Spinal cord (tissue), 10 donors: Measurements from ENCODE around the gene NTHL1. TPM values are rescaled to one million over a fixed set of nuclear protein-coding genes. Genes with fewer than 3 reads are reported as not detected.

Experiments
- DNase-seq, 6 donors: peaks; one replicate each; pipeline versions ENCODE4 v3.0.0 to v3.0.0-alpha.2; 2013 to 2015; ENCODE audit warnings: low spot score in 6 of 6, low read depth in 4 of 6
- H3K27ac ChIP-seq: one replicate; pipeline ENCODE4 v1.5.1; 2013; ENCODE audit warnings: low read depth, low read length, control low read depth
- H3K27me3 ChIP-seq: one replicate; pipeline ENCODE4 v1.6.1; 2013; ENCODE audit warnings: low read length; ENCODE audit not compliant: control insufficient read depth, insufficient read depth
- H3K36me3 ChIP-seq: one replicate; pipeline ENCODE4 v1.6.1; 2013; ENCODE audit warnings: low read length; ENCODE audit not compliant: control insufficient read depth, insufficient read depth
- H3K4me1 ChIP-seq: one replicate; pipeline ENCODE4 v1.6.1; 2013; ENCODE audit warnings: low read length; ENCODE audit not compliant: control insufficient read depth, insufficient read depth
- H3K4me3 ChIP-seq: one replicate; pipeline ENCODE4 v1.5.1; 2013; ENCODE audit warnings: low read depth, low read length, control low read depth
- H3K9me3 ChIP-seq: one replicate; pipeline ENCODE4 v1.6.1; 2013; ENCODE audit warnings: low read length; ENCODE audit not compliant: control insufficient read depth, insufficient read depth
- WGBS: methylation state at CpG from one replicate; pipeline ENCODE4 v1.1.5; 2013; ENCODE audit warnings: missing lambda C conversion rate; ENCODE audit not compliant: insufficient coverage; 5-methylcytosine and 5-hydroxymethylcytosine counted together
- polyA plus RNA-seq, 2 donors: library from polyadenylated mRNA; unstranded; fragments of 120-200 nt; gene quantifications; one replicate each; pipeline ENCODE4 v1.2.1, GENCODE V29; 2013; ENCODE audit not compliant: insufficient read length in 2 of 2
- total RNA-seq, 2 donors: library from RNA; depleted of rRNA in 1 of 2; stranded (reverse); fragments of 120-200 nt in 1 of 2; fragments of >200 nt in 1 of 2; gene quantifications; one replicate each; pipeline versions ENCODE4 v1.2.3 to v1.2.4, GENCODE V29; 2013 to 2014
- donor health status: healthy.

NTHL1 gene
- total and polyA plus RNA-seq, 4 donors = 19.7 to 42.1 (median 37.2) TPM

DNA sequence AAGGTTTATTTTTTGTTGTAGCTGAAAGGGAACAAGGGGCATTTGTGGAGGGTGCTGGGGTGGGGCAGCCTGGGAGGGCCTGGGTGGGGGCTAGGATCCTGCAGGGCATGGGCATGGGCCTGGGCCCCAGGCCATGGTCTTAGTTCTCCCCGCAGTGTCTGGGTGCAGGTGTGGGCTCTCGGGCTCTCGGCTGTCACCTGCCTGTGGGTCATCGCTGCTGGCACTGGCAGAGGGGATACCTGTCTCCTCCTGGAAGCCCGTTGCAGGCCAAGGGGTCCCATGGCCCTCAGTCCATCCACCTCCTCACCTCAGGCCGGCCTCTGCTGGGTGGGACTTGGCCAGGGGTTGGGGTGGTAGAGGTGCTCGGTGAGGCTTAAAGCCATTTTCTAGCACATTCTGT is 30.5 kb upstream of the NTHL1 start:
- WGBS = 92% methylated on average over 4 of the region's 7 CpGs
- H3K4me3 ChIP-seq = no peak overlapping the region
- no peak overlapping the region for H3K27ac ChIP-seq

DNA sequence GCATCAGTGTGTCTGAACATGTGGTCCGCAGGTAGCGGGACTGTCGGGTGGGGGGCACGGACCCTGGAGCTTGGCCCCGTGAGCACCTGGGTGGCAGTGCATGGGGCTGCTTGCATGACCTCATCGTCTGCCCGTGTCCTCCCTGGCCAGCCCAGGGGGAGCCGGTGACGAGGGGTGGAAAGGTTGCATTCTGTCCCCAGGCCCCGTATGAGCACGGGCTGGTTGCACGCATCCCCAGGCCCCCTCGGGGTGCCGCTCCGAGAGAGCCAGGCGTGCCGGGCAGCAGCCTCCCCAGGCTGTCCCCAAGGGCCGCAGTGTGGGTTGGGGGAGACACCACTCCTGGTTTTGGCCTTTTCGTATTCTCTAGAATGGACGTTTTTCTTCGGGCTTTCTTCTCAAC is 30.1 kb upstream of the NTHL1 start:
- H3K27me3 ChIP-seq = no peaks in the 10 kb centered on the region
- H3K9me3 ChIP-seq = no peaks in the 10 kb centered on the region
- H3K36me3 ChIP-seq = peaks cover 100% of the 10 kb centered on the region
- DNase-seq = no peak
- 95% methylated on average over 21 of the region's 21 CpGs for WGBS
- H3K4me1 ChIP-seq = no peaks in the 10 kb centered on the region
- H3K27ac ChIP-seq = no peak overlapping the region
- H3K4me3 ChIP-seq = no peak overlapping the region

More for the DNA sequence above, 30.5 kb upstream of the NTHL1 start:
- no peaks in the 10 kb centered on the region for H3K4me1 ChIP-seq
- DNase-seq = no peak
- H3K9me3 ChIP-seq = no peaks in the 10 kb centered on the region
- peaks cover 100% of the 10 kb centered on the region for H3K36me3 ChIP-seq
- no peaks in the 10 kb centered on the region for H3K27me3 ChIP-seq

DNA sequence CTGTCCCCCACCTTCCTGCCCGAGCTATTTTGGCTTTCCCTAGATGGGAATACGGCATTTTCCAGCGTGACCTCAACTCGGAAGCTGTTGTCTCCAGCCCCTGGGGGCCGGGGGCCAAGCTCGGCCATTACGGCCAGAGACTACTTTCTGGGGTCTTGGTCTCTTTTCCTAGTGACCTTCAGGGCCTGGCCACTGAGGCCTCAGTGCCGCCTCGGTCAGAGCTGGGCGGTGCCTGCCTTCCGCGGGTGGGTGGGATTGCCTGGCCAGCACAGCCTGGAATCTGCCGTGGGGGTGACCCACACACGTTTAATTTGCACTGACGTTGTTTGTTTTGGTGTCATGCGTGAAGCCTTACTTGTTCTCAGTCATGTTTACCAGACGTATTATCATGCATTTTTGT is 29.4 kb upstream of the NTHL1 start:
- H3K4me3 ChIP-seq = no peak overlapping the region
- no peaks in the 10 kb centered on the region for H3K4me1 ChIP-seq
- no peaks in the 10 kb centered on the region for H3K27me3 ChIP-seq
- H3K9me3 ChIP-seq = no peaks in the 10 kb centered on the region
- WGBS = 92% methylated on average over 17 of the region's 17 CpGs
- peaks cover 100% of the 10 kb centered on the region for H3K36me3 ChIP-seq
- no peak overlapping the region for H3K27ac ChIP-seq
- DNase-seq = no peak

DNA sequence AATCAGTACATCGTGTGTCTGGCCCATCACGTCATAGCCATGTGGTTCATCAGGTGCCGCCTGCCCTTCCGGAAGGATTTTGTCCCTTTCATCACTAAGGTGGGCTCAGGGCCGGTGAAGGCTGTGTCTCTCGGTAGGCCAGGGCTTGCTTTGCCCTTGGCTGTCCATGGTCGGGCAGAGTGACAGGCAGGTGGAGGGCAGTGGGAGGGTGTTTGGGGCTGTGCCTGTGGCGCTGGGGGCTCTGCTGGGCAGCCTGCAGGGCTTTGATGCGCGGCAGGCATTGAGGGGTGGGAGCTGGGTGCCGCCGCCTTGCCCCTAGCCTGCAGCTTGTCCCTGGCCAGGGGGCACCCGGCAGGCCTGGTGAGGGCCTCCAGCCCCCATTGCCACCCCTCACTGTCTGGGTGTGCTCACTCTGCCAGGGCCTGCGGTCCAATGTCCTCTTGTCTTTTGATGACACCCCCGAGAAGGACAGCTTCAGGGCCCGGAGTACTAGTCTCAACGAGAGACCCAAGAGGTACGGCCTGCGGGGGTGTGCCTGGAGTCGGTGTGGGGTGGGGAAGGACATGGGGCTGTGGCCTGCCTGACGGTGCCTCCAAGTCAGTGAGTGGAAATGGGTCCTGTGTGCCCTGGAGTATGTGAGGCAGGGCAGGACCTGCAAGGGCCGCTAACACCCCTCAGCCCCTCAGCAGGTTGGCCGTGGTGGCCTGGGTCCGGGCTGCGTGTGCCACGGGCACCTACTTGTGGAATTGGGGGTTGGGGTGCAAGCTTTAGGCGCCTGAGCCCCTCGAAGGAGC is 28.6 kb upstream of the NTHL1 start:
- no peaks in the 10 kb centered on the region for H3K9me3 ChIP-seq
- 91% methylated on average over 24 of the region's 28 CpGs for WGBS
- no peaks in the 10 kb centered on the region for H3K27me3 ChIP-seq
- no peak for DNase-seq
- H3K4me1 ChIP-seq = no peaks in the 10 kb centered on the region
- H3K4me3 ChIP-seq = no peak overlapping the region
- H3K36me3 ChIP-seq = peaks cover 100% of the 10 kb centered on the region
- no peak overlapping the region for H3K27ac ChIP-seq

DNA sequence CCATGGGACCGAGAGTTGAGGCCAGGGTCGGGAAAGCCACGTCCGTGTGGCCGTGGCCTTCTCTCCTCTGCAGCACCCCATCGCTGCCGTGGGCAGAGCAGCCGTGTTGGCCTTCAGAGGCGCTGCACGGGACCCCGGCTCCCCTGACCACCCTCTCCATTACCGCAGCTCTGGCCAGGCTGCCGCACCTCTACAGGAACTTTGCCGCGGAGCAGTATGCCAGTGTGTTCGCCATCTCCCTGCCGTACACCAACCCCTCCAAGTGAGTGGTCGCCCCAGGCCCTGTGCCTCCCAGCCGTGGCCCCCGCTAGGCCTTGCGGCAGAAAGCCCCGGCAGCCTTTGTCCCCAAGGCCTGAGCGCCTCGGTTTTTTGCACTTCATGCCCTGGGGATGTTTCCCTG is 28.0 kb upstream of the NTHL1 start:
- 96% methylated on average over 24 of the region's 24 CpGs for WGBS
- no peak for DNase-seq
- Histone ChIP-seq H3K4me3 (no peak overlapping the region), H3K27ac (no peak overlapping the region), H3K27me3 (no peaks in the 10 kb centered on the region), H3K4me1 (no peaks in the 10 kb centered on the region), H3K36me3 (peaks cover 100% of the 10 kb centered on the region), H3K9me3 (no peaks in the 10 kb centered on the region)

DNA sequence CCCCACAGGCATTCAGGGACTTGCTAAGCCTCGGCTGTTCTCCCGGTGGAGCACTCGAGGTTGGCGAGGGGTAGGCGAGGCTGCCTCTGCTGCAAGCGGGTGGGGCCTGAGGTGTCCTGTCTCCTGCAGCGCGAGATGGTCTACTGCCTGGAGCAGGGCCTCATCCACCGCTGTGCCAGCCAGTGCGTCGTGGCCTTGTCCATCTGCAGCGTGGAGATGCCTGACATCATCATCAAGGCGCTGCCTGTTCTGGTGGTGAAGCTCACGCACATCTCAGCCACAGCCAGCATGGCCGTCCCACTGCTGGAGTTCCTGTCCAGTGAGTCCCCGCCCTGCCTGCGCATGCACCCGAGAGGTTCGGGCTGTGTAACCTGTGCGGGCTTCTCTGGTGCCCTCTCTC is 26.4 kb upstream of the NTHL1 start:
- Histone ChIP-seq H3K4me3 (no peak overlapping the region), H3K36me3 (peaks cover 96% of the 10 kb centered on the region), H3K27ac (no peak overlapping the region), H3K27me3 (no peaks in the 10 kb centered on the region), H3K9me3 (no peaks in the 10 kb centered on the region), H3K4me1 (no peaks in the 10 kb centered on the region)
- WGBS = 98% methylated on average over 20 of the region's 20 CpGs
- no peak for DNase-seq

DNA sequence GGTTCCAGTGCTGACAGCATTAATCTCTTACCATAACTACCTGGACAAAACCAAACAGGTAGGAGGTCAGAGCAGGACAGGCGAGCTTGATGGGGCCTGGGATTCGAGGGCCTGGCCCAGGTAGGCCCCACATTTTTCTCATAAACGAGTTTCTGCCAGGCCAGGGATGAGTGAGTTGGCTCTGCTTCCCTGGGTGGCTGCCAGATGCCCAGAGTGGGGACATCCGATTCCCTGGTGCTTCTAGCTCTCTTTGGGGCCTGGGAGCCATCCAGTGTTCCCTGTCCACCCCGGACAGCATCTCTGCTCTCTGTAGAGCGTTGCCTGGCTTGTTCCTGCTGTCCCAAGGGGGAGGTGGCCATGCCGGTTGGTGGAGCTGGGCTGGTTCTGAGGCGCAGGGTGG is 25.3 kb upstream of the NTHL1 start:
- Histone ChIP-seq H3K9me3 (no peaks in the 10 kb centered on the region), H3K4me1 (no peaks in the 10 kb centered on the region), H3K36me3 (peaks cover 96% of the 10 kb centered on the region), H3K27ac (no peak overlapping the region), H3K27me3 (no peaks in the 10 kb centered on the region), H3K4me3 (no peak overlapping the region)
- WGBS = 92% methylated on average over 8 of the region's 8 CpGs
- no peak for DNase-seq

DNA sequence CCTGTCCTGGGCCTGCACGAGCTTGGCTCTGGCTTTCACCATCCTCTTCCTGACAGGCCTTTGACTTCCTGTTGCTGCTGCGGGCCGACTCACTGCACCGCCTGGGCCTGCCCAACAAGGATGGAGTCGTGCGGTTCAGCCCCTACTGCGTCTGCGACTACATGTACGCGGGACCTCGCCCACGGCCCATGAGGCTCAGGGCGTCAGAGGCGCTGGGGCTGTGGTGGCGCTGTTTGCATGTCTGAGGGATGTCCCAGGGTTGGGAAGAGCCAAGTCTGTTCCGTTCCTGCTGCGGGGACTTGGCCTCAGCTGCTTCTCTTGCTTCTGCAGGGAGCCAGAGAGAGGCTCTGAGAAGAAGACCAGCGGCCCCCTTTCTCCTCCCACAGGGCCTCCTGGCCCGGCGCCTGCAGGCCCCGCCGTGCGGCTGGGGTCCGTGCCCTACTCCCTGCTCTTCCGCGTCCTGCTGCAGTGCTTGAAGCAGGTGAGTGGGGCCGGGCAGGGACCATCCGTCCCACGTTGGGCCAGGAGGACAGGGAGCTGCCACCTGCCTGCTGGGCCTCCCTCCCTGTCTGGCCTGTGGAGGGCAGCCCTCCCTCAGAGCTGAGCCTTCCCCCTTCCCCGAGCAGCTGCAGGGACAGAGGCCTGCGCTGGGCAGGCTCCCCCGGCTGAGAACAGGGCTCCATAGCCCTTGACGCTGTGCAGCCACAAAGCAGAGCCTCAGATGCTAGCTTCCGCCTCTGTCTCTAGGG is 24.0 kb upstream of the NTHL1 start:
- Histone ChIP-seq H3K36me3 (peaks cover 96% of the 10 kb centered on the region), H3K27ac (no peak overlapping the region), H3K4me3 (no peak overlapping the region), H3K9me3 (no peaks in the 10 kb centered on the region), H3K4me1 (no peaks in the 10 kb centered on the region), H3K27me3 (no peaks in the 10 kb centered on the region)
- no peak for DNase-seq
- 85% methylated on average over 34 of the region's 34 CpGs for WGBS

DNA sequence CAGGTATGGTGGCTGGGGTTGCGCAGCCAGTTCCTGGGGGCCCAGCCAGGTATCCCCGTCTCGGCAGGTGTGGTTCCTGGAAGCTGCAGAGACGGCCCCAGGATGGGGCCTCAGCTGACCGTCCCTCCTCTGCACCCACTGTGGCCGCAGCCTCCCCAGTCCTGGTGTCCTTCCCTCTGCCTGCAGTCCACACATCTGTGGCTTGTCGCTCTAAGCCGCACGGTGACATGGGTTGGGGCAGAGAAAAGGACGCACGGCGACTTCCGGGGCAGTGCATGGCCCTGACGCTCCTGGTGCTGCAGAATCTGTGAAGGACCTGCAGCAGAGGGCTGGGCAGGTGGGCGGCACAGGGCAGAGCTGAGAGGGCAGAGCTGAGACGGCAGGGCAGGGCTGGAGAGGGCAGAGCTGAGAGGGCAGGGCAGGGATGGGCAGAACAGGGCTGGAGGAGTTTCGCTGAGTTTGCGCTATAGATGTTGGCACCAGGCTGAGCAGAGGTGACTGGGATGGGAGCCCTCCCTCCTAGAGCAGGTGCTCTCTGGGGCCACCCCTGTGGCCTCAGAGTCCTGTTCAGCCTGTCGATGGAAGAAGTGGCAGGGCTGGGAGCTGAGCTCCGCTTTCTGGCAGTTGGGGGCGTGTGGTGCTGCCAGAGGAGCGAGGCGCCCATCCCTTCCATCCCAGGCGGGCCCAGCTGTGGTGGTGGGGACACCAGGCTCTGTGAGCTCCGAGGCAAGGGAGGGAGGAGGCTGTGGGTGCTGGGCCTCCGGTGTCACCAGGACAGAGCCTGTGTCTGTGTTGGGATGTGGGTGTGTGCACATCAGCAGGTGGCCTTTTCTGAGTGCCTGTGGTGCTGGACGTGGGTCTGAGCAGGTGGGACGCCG is 23.2 kb upstream of the NTHL1 start:
- Histone ChIP-seq H3K4me1 (no peaks in the 10 kb centered on the region), H3K36me3 (peaks cover 96% of the 10 kb centered on the region), H3K27me3 (no peaks in the 10 kb centered on the region), H3K4me3 (no peak overlapping the region), H3K27ac (no peak overlapping the region), H3K9me3 (no peaks in the 10 kb centered on the region)
- no peak for DNase-seq
- WGBS = 92% methylated on average over 29 of the region's 29 CpGs
